GM06990 (cell line): ENCODE results near the gene DNAH10.

ENCODE experiments used
- DNase-seq: peaks from one replicate; pipeline ENCODE4 v3.0.0-alpha.2; 2011; ENCODE audit not compliant: insufficient read length; ENCODE audit errors: extremely low read depth
- H3K27me3 ChIP-seq: replicated peaks from 2 replicates; pipeline ENCODE4 v1.6.0; 2011; ENCODE audit warnings: low read length; ENCODE audit not compliant: control insufficient read depth, insufficient read depth
- H3K36me3 ChIP-seq: 2 replicates; pipeline ENCODE4 v1.5.1; 2011; ENCODE audit warnings: low read length; ENCODE audit not compliant: control insufficient read depth, insufficient read depth
- H3K4me3 ChIP-seq: replicated peaks from 2 replicates; pipeline ENCODE4 v1.5.1; 2011; ENCODE audit warnings: low read depth, mild to moderate bottlenecking, control low read depth, low read length
- TF ChIP-seq, protein P1 (sequence below): IDR thresholded peaks from 2 replicates; pipeline ENCODE4 v1.5.1; 2011; ENCODE audit warnings: low read length, control low read depth, mild to moderate bottlenecking, inconsistent platforms; ENCODE audit not compliant: insufficient read depth, poor library complexity, severe bottlenecking

DNAH10 gene

DNA sequence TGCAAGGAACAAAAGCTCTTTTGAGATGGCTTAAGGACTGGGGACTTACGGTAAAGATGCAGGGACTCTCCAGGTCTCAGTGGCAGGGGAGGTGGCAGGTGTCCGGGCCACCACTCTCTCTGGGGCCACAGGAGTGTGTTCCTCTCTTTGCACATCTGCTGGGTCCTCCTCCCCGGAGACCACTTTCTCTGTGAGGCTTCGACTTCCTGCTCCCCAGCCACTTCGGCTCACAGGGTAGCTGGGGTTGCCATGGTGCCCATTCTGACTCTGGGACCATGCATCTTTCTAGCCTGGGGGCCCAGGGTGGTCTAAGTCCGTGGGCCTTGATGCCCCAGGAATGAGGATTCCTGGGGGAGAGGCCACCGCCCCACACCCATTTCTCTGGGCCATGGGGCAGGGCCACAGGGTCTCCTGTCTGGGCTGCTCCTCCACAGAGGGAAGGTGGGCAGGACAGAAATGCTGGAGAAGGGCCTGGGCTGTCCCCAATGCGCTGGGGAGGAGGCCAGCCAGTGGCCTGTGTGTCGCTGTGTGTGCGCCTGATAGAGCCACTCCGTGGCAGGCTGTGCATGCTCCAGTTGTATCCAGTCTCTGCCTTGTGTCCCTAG lies 172.0 kb downstream of the DNAH10 start:
- H3K27me3 ChIP-seq: no peaks in the 10 kb centered on the region
- TF ChIP-seq, protein P1, sequence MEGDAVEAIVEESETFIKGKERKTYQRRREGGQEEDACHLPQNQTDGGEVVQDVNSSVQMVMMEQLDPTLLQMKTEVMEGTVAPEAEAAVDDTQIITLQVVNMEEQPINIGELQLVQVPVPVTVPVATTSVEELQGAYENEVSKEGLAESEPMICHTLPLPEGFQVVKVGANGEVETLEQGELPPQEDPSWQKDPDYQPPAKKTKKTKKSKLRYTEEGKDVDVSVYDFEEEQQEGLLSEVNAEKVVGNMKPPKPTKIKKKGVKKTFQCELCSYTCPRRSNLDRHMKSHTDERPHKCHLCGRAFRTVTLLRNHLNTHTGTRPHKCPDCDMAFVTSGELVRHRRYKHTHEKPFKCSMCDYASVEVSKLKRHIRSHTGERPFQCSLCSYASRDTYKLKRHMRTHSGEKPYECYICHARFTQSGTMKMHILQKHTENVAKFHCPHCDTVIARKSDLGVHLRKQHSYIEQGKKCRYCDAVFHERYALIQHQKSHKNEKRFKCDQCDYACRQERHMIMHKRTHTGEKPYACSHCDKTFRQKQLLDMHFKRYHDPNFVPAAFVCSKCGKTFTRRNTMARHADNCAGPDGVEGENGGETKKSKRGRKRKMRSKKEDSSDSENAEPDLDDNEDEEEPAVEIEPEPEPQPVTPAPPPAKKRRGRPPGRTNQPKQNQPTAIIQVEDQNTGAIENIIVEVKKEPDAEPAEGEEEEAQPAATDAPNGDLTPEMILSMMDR: no peak
- H3K4me3 ChIP-seq: no peak overlapping the region
- DNase-seq: no peak
- no peaks in the 10 kb centered on the region; the same call in 1 of the 2 replicates for H3K36me3 ChIP-seq

DNA sequence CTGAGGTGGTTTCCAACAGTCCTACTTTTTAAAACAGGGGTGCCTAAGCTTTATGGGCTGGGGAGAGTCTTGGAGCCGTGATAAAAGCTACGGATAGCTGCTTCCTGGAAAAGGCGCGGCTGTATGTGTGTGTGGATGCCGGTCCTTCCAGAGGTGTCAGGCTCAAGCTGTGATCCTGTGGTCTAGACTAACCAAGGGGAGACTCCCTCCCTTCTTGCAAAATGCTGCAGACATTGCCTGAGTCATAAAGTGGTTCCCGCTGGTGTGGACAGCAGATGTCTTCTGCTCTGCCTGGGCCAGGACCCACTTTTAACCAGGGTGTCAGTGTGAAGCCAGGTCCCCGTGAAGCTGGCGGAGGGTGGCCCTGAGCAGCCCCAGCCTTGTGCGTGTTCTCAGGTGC lies 172.7 kb downstream of the DNAH10 start:
- TF ChIP-seq, protein P1: no peak
- Histone ChIP-seq H3K27me3 (no peaks in the 10 kb centered on the region), H3K4me3 (no peak overlapping the region), H3K36me3 (no peaks in the 10 kb centered on the region; the same call in 1 of the 2 replicates)
- no peak for DNase-seq

DNA sequence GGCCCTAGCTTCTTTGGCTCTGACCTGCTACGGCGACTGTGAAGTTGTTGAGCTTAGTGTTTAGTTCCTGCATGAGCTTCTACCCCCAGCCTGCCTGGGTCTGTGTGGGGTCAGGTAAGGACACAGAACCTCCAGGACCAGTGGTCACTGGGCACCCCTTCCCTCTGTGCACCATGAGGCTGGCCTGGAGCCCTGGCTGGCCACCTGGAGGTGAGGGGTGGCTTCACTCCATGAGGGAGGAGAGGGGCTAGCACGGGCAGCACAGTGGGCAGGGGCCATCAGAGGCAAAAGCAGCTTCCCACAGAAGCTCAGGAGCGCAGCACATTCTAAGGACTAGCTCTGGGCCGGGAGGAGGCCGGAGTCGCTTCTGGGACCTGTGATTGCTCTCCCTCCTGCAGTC lies 173.9 kb downstream of the DNAH10 start:
- DNase-seq: no peak
- Histone ChIP-seq H3K36me3 (no peaks in the 10 kb centered on the region; the same call in 1 of the 2 replicates), H3K27me3 (no peaks in the 10 kb centered on the region), H3K4me3 (no peak overlapping the region)
- TF ChIP-seq, protein P1: no peak

DNA sequence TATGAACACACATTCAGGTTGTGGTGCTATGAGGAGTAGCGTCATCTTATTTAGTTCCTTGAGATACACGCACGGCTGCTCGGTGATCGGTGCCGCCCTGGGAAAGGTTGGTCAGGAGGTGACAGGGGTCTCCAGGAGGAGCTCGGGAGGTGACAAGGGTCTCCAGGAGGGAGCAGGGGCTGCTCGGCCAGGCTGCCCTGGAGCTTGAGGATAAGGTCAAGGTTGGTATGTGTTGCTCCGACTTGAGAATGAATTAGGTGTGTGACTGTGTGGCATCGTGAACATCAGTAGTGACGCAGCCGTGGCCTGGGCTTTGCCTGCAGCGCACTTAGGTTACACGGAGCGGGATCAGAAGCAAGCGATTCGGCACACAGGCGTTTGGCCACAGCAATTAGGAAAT lies 174.4 kb downstream of the DNAH10 start:
- TF ChIP-seq, protein P1: no peak

DNA sequence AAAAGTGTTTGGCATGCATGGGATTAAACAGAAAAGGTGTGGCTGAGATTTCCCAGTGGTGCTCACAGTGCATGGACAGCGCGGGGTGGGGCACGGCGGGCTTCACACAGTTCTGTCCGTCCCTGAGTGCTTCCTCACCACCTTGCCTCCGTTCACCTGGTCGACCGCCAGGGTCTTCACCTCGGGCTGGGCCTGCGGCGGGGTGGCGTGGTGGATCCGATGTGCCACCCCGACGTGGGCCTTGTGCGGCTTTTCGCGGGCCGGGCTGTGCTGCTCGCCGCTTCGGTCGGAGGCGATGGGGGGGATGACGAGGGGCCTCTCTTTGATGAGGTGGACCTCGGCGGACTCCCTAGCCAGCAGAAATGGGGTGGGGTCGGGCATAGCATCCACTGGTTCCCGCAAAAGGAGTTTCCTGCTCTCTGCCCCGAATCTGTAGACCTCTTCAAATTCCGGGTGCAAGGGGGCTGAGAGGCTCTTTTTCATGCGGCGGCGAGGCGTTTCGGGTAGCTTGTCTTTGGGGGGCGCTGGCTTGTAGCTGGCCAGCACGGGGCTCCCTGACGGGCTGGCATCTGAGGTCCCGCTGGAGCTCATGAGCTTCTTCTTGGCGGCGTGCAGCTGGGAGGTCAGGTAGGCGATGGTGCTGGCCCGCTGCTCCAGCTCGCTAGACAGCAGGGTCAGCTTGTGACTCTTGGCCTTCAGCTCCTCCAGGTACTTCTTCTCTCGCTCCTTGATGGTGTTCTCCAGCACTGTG lies 175.0 kb downstream of the DNAH10 start:
- TF ChIP-seq, protein P1: no peak
- DNase-seq: no peak

More for the DNA sequence above, 174.4 kb downstream of the DNAH10 start:
- Histone ChIP-seq H3K36me3 (no peaks in the 10 kb centered on the region; the same call in 1 of the 2 replicates), H3K4me3 (no peak overlapping the region), H3K27me3 (no peaks in the 10 kb centered on the region)
- DNase-seq: no peak

More for the DNA sequence above, 175.0 kb downstream of the DNAH10 start:
- Histone ChIP-seq H3K4me3 (no peak overlapping the region), H3K36me3 (no peaks in the 10 kb centered on the region; the same call in 1 of the 2 replicates), H3K27me3 (no peaks in the 10 kb centered on the region)
